ENCODE results near the gene TMEM250. TPM values are rescaled to one million over a fixed set of nuclear protein-coding genes. Genes with fewer than 3 reads are reported as not detected.
A peak's percentile ranks its signal among the peaks of the same experiment; 100 is the strongest.

The TMEM250 gene
- total and polyA plus RNA-seq, 10 donors: 10.7 to 31.3 (median 25.8) TPM

DNA sequence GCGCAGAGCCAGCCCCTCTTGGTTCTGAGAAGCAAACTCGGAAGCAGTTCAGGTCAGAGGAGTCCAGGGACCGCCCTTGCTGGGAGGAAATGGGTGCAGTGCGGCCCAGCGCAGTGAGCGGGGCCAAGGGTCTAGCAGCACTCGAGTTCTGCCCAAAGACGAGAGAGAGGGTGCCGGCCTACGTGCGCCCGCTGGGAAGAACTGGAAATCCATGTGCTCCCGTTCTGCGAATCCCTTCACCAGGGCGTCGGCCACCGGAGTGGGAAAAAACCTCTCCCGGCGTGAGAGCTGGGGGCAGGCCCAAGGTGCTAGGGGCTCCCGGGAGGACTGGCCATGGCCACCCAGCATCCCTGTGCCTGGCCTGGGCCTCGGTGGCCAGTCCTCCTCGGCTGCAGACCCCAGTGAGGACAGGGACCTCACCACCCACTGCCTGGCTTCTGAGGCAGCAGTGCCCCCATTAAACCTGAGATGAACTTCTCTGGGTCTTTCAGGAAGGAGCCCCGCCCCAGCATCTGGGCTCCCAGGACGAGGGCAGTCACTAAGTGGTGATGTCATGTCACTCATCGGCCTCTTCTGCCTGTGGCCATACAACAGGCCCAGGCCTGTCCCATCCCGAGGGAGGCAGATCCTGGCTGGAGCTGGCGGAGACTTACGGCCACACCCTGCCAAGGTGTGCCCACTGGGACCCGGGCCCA, 10.6 kb downstream of the TMEM250 start:
- DNase-seq: peak; percentile 85
- Histone ChIP-seq H3K27me3 (replicated peaks in 1 of 7) (peaks cover 0 to 46% (median 0%) of the 10 kb centered on the region in 7 donors), H3K36me3 (no peaks in the 10 kb centered on the region), H3K27ac (peak overlapping the region; percentile 14 to 93 (median 76)), H3K4me3 (no peak overlapping the region), H3K4me1 (peaks cover 45 to 95% (median 67%) of the 10 kb centered on the region in 6 donors), H3K9me3 (no peaks in the 10 kb centered on the region)
- WGBS, 5 donors: 74 to 84% (median 78%) methylated on average over 16 to 29 of the region's 29 CpGs
- TF ChIP-seq, protein P1, sequence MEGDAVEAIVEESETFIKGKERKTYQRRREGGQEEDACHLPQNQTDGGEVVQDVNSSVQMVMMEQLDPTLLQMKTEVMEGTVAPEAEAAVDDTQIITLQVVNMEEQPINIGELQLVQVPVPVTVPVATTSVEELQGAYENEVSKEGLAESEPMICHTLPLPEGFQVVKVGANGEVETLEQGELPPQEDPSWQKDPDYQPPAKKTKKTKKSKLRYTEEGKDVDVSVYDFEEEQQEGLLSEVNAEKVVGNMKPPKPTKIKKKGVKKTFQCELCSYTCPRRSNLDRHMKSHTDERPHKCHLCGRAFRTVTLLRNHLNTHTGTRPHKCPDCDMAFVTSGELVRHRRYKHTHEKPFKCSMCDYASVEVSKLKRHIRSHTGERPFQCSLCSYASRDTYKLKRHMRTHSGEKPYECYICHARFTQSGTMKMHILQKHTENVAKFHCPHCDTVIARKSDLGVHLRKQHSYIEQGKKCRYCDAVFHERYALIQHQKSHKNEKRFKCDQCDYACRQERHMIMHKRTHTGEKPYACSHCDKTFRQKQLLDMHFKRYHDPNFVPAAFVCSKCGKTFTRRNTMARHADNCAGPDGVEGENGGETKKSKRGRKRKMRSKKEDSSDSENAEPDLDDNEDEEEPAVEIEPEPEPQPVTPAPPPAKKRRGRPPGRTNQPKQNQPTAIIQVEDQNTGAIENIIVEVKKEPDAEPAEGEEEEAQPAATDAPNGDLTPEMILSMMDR (IDR thresholded peaks at IDR 0.05 in 8 of 11, conservative IDR thresholded peaks at IDR 0.05 in 3 of 11): no peak
- TF ChIP-seq POLR2AphosphoS5 (IDR thresholded peaks at IDR 0.05) (no peak), POLR2A (IDR thresholded peaks at IDR 0.05) (no peak)
- intact Hi-C loops (cut with DNase I; ENCODE audit: low total_unique reads): no loop called here

DNA sequence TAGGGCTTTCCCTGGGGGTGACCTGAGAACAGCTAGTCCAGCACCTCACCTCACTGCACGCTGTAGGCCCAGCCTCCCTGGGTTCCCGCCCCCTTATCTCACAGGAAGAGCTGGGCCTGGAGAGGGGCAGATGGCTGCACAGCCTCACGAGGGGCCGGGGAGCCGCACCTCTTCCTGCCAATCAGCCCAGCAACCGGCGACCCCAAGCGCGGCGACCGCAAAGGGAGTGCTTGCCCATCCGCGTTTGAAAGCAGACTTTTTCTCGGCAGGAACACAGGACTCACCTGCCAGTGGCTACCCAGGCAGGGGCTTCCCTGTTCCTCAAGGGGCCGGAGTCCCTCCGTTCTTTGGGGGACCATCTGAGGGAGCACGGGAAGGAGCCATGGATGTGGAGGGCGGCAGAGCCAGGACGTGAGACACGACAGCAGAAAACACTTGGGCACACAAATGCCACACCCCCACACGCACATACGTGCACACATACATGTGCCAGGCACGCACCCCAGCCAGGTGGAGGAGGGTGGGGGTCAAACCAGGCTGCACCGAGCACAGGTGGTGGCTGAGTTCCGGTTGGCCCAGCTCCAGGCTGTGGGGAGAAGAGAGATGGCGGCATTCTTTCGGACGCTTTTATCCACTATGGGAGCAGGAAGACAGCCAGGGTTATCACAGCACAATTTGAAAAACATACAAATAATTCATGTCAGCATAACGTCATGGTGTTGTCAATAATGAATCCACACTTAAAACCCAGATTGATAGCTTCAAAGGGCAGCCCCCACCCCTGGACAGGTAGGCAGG, 11.3 kb downstream of the TMEM250 start:
- peak; percentile 92 for DNase-seq
- Histone ChIP-seq H3K36me3 (no peaks in the 10 kb centered on the region), H3K4me1 (peaks cover 45 to 88% (median 67%) of the 10 kb centered on the region in 6 donors), H3K27me3 (replicated peaks in 1 of 7) (peaks cover 0 to 47% (median 0%) of the 10 kb centered on the region in 7 donors), H3K4me3 (peak overlapping the region in 2 of 8 donors; percentile 10 to 57), H3K9me3 (no peaks in the 10 kb centered on the region), H3K27ac (peak overlapping the region; percentile 14 to 93 (median 75))
- intact Hi-C loops (cut with DNase I; ENCODE audit: low total_unique reads): no loop called here
- 15 to 42% (median 23%) methylated on average over 7 to 29 of the region's 29 CpGs for WGBS, 5 donors
- TF ChIP-seq, protein P1 (IDR thresholded peaks at IDR 0.05 in 8 of 11, conservative IDR thresholded peaks at IDR 0.05 in 3 of 11): no peak
- TF ChIP-seq POLR2A (IDR thresholded peaks at IDR 0.05) (no peak), POLR2AphosphoS5 (IDR thresholded peaks at IDR 0.05) (peak; percentile 45 to 78 (median 69))

DNA sequence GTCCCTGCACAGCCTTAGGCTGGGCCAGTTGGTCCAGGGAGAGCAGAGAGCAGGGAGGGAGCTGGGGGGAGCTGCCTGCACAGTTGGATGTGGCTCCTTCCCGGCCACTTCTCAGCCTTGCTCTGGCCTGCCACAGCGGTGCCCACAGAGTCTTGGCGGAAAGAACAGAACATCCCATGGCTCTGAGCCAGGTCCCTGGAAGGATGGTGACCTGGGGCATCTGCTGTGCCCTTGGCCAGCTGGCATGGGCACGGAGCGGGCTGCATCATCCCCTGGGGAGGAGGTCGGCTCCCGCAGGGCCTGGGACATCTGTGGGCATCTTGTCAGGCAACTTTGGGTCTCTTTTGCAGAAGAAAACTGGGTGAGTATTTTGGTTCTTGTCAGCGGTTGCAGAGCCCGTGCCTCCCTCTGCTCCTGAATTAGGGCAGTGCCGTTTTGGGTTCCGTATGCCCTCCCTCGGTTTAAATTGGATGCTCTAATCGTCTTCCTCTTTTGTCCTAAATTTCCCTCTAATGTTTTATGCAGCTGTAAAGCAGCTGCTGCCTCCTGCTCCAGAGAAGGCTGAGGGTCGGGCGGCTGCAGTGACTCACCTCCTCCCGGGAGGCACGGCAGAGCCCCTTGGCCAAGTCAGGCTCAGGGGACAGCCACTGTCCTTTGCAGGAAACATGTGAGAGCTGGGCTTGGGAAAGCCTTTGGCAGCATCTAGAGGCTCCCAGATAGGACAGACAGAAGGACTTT, 13.1 kb downstream of the TMEM250 start:
- peaks cover 44 to 74% (median 62%) of the 10 kb centered on the region in 6 donors for H3K4me1 ChIP-seq
- intact Hi-C loops (cut with DNase I; ENCODE audit: low total_unique reads): no loop called here
- TF ChIP-seq, protein P1 (IDR thresholded peaks at IDR 0.05 in 8 of 11, conservative IDR thresholded peaks at IDR 0.05 in 3 of 11): no peak
- TF ChIP-seq POLR2A (IDR thresholded peaks at IDR 0.05): no peak
- peak in 1 of 3 donors; percentile 28 for TF ChIP-seq POLR2AphosphoS5 (IDR thresholded peaks at IDR 0.05)
- peak; percentile 81 for DNase-seq
- H3K27ac ChIP-seq: peak overlapping the region in 7 of 8 donors; percentile 14 to 93 (median 78)
- H3K27me3 ChIP-seq (replicated peaks in 1 of 7): peaks cover 0 to 46% (median 0%) of the 10 kb centered on the region in 7 donors
- H3K4me3 ChIP-seq: no peak overlapping the region
- no peaks in the 10 kb centered on the region for H3K9me3 ChIP-seq
- no peaks in the 10 kb centered on the region for H3K36me3 ChIP-seq
- 40 to 61% (median 53%) methylated on average over 15 to 17 of the region's 17 CpGs for WGBS, 5 donors
